ENCODE results near the gene ASXL2.

ASXL2 gene

GRCh38 chr2:25758348-25758747, 119.9 kb downstream of the ASXL2 start:
- Histone ChIP-seq H3K4me2 (ENCODE audit: low read depth, low read length) (no peak overlapping the region), H3K9ac (ENCODE audit: low read length) (no peak overlapping the region), H2AFZ (ENCODE audit: low read length) (no peak overlapping the region), H3K4me3 (ENCODE audit: low read length) (no peak overlapping the region), H3F3A (ENCODE audit: insufficient read depth, low read length) (peaks cover 3% of the 10 kb centered on the region; the same call in 1 of the 2 replicates), H3K27me3 (replicated peaks; ENCODE audit: insufficient read depth, low read length) (no peaks in the 10 kb centered on the region), H3K9me3 (replicated peaks; ENCODE audit: insufficient read depth, low read length) (no peaks in the 10 kb centered on the region), H3K9me2 (replicated peaks; ENCODE audit: insufficient read depth, low read length) (no peaks in the 10 kb centered on the region), H3K36me3 (replicated peaks; ENCODE audit: insufficient read depth, low read length) (peaks cover 4% of the 10 kb centered on the region), H3K27ac (ENCODE audit: low read length) (no peak overlapping the region), H3K4me1 (ENCODE audit: low read length) (no peaks in the 10 kb centered on the region; the same call in 1 of the 2 replicates), H4K20me1 (ENCODE audit: insufficient read depth, low read length) (no peaks in the 10 kb centered on the region), H3K79me2 (ENCODE audit: low read length) (no peaks in the 10 kb centered on the region; the same call in 1 of the 2 replicates)
- TF ChIP-seq CTCF (IDR thresholded peaks at IDR 0.05; ENCODE audit: low read length) (no peak), EZH2 (optimal IDR thresholded peaks at IDR 0.05; ENCODE audit: low read depth, low read length) (no peak), EZH2phosphoT487 (IDR thresholded peaks at IDR 0.05; ENCODE audit: low read length) (no peak)
- no peak for DNase-seq

- no peaks in the 10 kb centered on the region for H3K9me3 ChIP-seq (replicated peaks; ENCODE audit: insufficient read depth, low read length)
- no peaks in the 10 kb centered on the region for H4K20me1 ChIP-seq (ENCODE audit: insufficient read depth, low read length)
- H3K9ac ChIP-seq (ENCODE audit: low read length): no peak overlapping the region
- H3K27me3 ChIP-seq (replicated peaks; ENCODE audit: insufficient read depth, low read length): no peaks in the 10 kb centered on the region
- H3K27ac ChIP-seq (ENCODE audit: low read length): no peak overlapping the region
- H3F3A ChIP-seq (ENCODE audit: insufficient read depth, low read length): peaks cover 3% of the 10 kb centered on the region; the same call in 1 of the 2 replicates
- H3K4me3 ChIP-seq (ENCODE audit: low read length): no peak overlapping the region
- H3K4me1 ChIP-seq (ENCODE audit: low read length): no peaks in the 10 kb centered on the region; the same call in 1 of the 2 replicates
- H3K79me2 ChIP-seq (ENCODE audit: low read length): no peaks in the 10 kb centered on the region; the same call in 1 of the 2 replicates
- H3K4me2 ChIP-seq (ENCODE audit: low read depth, low read length): no peak overlapping the region
- no peak for TF ChIP-seq CTCF (IDR thresholded peaks at IDR 0.05; ENCODE audit: low read length)
- no peak for TF ChIP-seq EZH2 (optimal IDR thresholded peaks at IDR 0.05; ENCODE audit: low read depth, low read length)
- no peak for TF ChIP-seq EZH2phosphoT487 (IDR thresholded peaks at IDR 0.05; ENCODE audit: low read length)
- no peak overlapping the region for H2AFZ ChIP-seq (ENCODE audit: low read length)
- no peak for DNase-seq
- H3K9me2 ChIP-seq (replicated peaks; ENCODE audit: insufficient read depth, low read length): no peaks in the 10 kb centered on the region
- peaks cover 4% of the 10 kb centered on the region for H3K36me3 ChIP-seq (replicated peaks; ENCODE audit: insufficient read depth, low read length)
Measured at GRCh38 chr2:25757906-25758305, 120.4 kb downstream of the ASXL2 start.

GRCh38 chr2:25756536-25756935, 121.8 kb downstream of the ASXL2 start:
- TF ChIP-seq EZH2phosphoT487 (IDR thresholded peaks at IDR 0.05; ENCODE audit: low read length): no peak
- no peak for TF ChIP-seq CTCF (IDR thresholded peaks at IDR 0.05; ENCODE audit: low read length)
- TF ChIP-seq EZH2 (optimal IDR thresholded peaks at IDR 0.05; ENCODE audit: low read depth, low read length): no peak
- H3K36me3 ChIP-seq (replicated peaks; ENCODE audit: insufficient read depth, low read length): peaks cover 4% of the 10 kb centered on the region
- H3K9ac ChIP-seq (ENCODE audit: low read length): no peak overlapping the region
- no peaks in the 10 kb centered on the region; the same call in 1 of the 2 replicates for H3K4me1 ChIP-seq (ENCODE audit: low read length)
- no peaks in the 10 kb centered on the region for H4K20me1 ChIP-seq (ENCODE audit: insufficient read depth, low read length)
- no peak overlapping the region for H3K27ac ChIP-seq (ENCODE audit: low read length)
- no peaks in the 10 kb centered on the region; the same call in 1 of the 2 replicates for H3K79me2 ChIP-seq (ENCODE audit: low read length)
- H3K9me3 ChIP-seq (replicated peaks; ENCODE audit: insufficient read depth, low read length): no peaks in the 10 kb centered on the region
- no peaks in the 10 kb centered on the region for H3K27me3 ChIP-seq (replicated peaks; ENCODE audit: insufficient read depth, low read length)
- H3F3A ChIP-seq (ENCODE audit: insufficient read depth, low read length): peaks cover 3% of the 10 kb centered on the region; the same call in 1 of the 2 replicates
- no peak overlapping the region for H3K4me3 ChIP-seq (ENCODE audit: low read length)
- no peak overlapping the region for H3K4me2 ChIP-seq (ENCODE audit: low read depth, low read length)
- no peak overlapping the region for H2AFZ ChIP-seq (ENCODE audit: low read length)
- H3K9me2 ChIP-seq (replicated peaks; ENCODE audit: insufficient read depth, low read length): no peaks in the 10 kb centered on the region
- DNase-seq: no peak
